SW 1271 (cell line): ENCODE results near the gene ETAA1.

Experiments
- DNase-seq, 2 experiments: peaks; one replicate each; lab custom pipeline; 2025; lab: John Stamatoyannopoulos, UW

Gene ETAA1

GRCh38 chr2:67437114-67437513 lies 40.0 kb downstream of the ETAA1 start:
- DNase-seq, result no peak

- no peak for DNase-seq
Observed at GRCh38 chr2:67438337-67438736, 41.2 kb downstream of the ETAA1 start.

- no peak for DNase-seq
Observed at GRCh38 chr2:67445652-67446268, 48.6 kb downstream of the ETAA1 start.

- DNase-seq, result no peak
Observed at GRCh38 chr2:67446491-67446911, 49.4 kb downstream of the ETAA1 start.

GRCh38 chr2:67448648-67449047 lies 51.5 kb downstream of the ETAA1 start:
- DNase-seq, result no peak

GRCh38 chr2:67451086-67451832 lies 54.1 kb downstream of the ETAA1 start:
- DNase-seq, result no peak

GRCh38 chr2:67453310-67453709 lies 56.2 kb downstream of the ETAA1 start:
- DNase-seq, result no peak

- no peak for DNase-seq
Observed at GRCh38 chr2:67455219-67456142, 58.3 kb downstream of the ETAA1 start.

GRCh38 chr2:67456428-67456827 lies 59.3 kb downstream of the ETAA1 start:
- DNase-seq, result no peak

GRCh38 chr2:67457699-67458098 lies 60.6 kb downstream of the ETAA1 start:
- no peak for DNase-seq

GRCh38 chr2:67459761-67460160 lies 62.6 kb downstream of the ETAA1 start:
- no peak for DNase-seq
